HG03457 (cell line): ENCODE results near the gene MFF.

Source experiments
- ATAC-seq: cut with Tn5 transposase; IDR thresholded peaks from one replicate; pipeline ENCODE4 v1.9.1; 2021; ENCODE audit warnings: moderate number of reproducible peaks; ENCODE audit not compliant: unreplicated experiment

Gene MFF, protein sequence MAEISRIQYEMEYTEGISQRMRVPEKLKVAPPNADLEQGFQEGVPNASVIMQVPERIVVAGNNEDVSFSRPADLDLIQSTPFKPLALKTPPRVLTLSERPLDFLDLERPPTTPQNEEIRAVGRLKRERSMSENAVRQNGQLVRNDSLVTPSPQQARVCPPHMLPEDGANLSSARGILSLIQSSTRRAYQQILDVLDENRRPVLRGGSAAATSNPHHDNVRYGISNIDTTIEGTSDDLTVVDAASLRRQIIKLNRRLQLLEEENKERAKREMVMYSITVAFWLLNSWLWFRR

DNA sequence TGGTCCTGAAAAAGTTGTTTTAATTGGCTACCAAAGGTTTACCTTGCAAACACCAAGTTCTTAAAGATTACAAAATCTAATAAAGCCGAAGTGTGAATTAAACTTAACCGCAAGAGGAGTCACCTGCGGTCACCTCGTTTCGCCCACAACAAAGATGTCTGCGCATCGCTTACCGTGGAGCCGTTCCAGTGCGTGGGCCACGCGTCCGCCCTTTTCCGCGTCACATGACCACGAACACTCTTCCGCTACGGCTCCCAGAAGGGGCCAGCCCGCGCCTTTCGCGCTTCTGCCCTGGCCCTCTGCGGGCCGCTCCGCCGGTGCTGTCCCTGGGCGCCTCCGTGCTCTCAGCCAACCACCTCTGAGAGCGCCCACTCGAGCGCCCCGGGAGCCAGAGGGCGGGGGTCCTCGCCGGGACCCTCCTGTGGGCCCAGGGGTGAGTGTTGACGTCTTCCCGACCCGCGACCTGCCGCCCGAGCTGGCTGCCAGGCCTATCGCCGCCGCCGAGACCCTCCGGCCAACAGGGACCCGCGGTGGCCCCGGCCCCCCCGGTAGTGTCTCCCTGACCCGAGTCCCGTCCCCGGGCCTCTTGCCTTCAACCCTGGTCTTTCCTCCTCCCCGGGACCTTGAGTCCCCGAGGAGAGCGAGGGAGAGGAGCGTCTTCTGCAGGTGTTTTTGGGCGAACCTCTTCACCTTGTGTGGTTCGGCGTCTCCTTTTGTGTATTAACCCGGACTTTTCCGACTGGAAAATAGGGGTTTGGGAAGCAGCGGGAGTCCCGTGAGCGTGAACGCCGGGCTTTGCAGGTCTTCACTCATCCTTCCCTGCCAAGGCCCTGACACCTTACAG lies at the start of gene MFF:
MFF (plus strand) TSS at position 257 of the 844 bp plus-strand sequence. CDS start 5,415 bp downstream, outside the sequence.
- peak; percentile 98 for ATAC-seq

DNA sequence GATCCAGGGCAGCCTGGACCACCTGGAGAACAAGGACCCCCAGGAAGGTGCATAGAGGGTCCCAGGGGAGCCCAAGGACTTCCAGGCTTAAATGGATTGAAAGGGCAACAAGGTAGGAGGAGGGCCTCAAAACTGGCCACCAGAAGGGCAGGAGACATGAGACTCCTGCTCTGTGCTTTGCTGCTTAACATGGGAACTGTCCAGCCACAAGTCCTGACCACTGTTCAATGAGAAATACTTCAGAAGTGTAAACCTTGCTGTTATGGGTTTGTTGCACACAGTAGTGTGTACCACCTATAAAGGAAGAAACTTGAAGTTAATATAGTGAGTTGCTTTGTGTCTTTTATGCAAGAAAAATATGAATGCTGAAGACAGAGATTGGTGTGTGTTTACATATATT lies 44.2 kb upstream of the MFF start:
- no peak for ATAC-seq

DNA sequence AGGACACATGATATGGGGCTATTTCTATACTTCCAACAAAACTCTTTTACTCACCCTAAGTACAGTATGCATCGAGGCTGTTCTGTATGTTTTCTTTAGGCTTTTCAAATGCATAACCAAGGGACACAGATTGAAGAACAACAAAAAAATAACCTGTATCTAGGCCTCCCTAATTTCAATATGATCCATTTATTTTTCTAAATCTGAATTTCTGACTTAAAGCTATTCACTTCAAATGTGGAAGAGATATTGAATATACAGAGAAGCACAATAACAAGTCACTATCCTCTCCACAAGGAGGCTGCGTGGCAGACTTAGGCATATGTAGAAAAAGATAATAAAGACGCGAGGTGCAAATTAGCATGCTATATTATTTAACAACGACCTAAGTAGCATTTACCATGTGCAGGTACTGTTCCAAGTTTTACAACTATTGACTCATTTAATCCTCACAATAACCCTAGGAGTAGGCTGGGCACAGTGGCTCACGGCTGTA lies 39.3 kb upstream of the MFF start:
- ATAC-seq, result no peak

DNA sequence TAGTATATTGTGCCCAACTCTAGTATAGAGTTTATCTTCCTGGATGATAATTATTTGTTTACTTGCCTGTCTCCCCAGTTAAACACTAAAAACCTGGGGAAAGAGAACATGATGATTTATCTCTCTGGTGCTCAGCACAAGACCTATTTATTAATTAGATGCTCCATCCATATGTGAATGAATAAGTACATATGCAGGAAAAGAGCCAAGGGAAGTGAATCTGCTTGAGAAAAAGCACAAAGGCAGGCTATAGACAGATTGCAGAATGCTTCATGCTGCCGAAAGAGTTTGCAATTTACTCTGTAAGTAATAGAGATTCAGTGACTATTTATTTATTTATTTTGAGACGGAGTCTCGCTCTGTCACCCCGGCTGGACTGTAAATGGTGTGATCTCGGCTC lies 37.3 kb upstream of the MFF start:
- ATAC-seq, result no peak

DNA sequence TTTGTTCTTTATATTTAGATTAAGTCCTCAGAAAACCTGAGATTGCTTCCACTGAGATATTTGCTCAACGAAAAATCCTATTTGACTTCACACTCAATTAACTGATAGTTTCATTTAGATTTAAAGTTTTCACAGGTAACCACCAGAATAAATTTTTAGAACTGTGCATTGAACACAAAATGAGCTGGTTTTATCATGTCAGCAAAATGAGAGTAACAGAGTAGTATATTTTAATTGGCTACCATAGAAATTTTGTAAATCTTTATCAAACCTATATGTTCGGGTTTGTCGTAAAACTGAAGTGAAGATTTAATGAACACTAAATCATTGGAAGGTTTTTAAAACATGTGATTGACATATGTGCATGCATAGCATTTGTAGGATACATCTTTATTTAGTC lies 32.7 kb upstream of the MFF start:
- no peak for ATAC-seq

DNA sequence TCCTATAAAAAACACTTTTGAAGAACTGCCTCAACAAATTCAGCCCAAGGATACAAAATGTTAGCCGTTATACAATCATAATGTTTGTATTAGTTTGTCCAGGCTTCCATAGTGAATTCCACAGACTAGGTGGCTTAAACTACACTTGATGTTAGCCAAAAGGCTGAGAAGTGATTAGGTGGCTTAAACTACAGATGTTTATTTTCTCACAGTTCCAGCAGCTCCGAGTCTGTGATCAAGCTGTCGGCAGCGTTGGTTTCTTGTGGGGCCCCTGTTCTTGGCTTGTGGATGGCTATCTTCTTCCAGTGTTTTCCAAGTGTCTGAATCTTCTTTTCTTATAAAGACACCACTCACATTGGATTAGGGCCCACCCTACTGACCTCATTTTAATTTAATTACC lies 31.5 kb upstream of the MFF start:
- ATAC-seq, result no peak

DNA sequence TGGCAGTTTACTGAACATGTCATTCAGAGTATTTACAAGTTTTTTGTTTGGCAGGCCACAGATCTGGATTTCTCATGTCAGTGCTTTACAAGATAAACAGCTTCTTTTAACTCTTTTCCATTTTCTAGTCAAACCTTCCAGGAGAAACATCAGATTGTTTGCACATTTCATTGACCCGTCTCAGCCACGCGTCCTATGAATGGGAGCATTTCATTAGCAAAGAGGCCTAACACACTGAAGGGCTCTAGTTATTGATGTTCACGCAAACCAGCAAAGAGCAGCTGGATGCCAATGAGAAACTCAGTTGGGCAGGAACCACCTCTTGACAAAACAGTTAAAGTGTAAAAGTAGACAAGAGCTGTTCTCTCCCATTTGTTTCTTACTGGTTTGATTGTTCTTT lies 29.2 kb upstream of the MFF start:
- ATAC-seq, result no peak

DNA sequence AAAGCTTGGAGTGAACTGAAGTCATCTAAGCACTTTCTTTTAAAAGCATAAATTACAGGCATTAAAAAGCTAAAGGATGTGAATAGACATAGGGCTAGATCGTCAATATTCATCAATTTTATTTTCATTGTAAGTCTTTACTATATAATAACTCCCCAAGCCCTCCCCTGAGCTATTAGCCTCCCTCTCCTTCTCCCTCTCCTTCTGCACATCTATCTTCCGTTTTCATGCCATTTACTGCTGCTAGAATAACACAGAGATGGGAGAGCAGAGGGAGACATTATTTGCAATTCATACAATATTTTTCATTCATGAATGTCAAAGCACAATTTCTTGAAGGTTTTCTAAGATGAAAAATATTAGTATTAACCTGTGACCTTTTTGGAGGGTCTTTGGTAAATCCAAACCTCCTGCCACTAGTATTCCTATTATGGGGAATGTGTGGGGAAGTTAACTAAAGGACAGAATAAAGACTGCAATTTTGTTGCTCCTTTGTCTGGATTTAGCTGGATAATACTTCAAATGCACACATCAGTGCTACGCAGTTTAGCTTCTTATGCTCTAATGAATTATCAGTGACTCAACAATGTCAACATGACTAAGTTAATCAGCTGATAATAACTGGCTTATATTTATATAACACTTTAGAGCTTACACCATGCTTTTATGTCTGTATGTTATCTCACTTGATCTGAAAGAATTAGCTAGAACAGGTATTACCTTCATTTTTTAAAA lies 28.2 kb upstream of the MFF start:
- no peak for ATAC-seq

DNA sequence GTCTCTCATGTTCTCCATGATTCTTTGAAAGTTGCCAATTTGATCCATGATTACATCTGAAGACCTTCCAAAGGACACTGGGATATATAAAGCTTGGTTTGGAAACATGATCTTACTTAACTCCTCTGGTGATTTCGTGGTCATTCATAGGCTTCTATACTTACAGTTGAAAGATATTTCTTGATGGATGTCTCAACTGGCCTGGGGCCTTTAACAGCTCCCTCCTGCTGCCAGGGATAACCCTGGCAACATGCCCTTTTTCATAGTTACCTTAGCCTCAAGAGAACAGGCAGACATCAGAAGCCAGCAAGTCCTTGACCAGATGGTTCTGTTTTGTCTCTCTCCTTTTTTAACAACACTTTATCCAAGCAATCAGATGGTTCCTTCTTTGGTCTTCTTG lies 23.5 kb upstream of the MFF start:
- ATAC-seq, result no peak

DNA sequence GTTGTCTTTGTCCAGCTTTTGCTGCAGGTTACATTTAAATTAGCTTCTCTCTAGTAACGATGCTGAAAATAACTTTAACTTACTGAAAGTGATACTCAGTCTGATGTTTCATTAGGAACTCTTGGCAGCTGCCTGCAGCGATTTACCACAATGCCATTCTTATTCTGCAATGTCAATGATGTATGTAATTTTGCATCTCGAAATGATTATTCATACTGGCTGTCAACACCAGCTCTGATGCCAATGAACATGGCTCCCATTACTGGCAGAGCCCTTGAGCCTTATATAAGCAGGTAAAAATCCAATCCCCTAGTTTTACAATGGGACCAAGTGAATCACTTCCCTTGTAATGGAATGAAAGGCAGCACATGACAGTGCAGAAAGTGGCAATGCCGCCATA lies 16.3 kb upstream of the MFF start:
- ATAC-seq, result no peak

DNA sequence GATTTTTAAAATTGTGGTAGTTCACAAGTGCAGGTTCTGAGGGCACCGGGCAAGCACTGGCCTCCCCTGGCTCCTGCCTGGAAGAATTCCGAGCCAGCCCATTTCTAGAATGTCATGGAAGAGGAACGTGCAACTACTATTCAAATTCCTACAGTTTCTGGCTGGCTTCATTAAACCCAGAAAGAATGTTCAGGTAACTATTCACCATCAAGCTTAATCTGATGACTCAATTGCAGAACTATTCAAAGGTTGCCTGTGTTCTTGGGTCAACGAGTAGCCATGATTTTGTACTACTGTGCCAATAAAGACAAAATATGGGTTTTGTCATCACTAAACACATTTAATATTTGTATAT lies 14.3 kb upstream of the MFF start:
- ATAC-seq, result no peak

DNA sequence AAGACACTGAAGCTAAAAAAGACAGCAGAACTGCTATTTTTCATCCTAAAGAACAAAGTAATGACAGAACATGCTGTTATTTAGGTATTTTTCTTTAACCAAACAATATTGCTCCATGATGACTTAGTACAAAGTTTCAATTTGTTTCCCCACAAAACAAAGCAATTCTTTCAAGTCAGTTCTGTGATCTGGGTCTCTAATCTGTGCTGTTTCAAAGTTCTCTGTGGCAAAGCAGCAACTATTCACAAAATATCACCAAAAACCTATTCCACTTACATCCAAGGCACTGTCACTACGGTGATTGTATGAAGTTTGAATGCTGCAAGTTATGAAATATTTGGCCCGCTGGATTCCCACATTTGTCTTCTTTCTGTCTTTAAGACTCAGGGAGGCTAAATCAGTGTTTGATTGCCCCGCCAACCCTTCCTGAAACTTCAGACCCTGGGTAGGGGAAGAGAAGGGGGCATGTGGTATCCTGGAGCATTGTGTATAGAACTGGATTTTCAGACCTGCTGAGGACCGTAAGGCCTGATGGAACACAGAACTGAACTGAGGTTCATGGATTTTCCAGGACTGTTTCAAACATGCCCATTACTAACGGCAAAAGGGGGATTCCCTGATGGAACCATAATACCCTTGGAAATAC lies 13.1 kb upstream of the MFF start:
- no peak for ATAC-seq

DNA sequence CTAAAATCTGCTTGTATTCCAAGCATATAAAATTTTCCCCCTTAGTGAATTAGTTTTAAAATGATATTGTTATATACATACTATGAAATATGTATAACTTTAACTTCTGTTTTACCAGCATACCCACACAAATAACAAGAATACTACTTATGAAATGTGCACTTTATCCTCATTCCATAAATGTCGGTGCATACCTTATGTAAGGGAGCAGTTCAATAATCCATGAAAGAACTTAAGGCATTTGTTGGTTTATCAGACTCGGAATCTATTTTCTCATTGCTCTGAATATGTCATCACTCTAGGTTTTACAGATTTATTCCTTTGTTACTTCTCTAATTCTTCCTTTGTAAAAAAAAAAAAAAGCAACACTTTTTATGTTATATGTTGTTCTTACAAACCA lies 12.5 kb upstream of the MFF start:
- ATAC-seq, result no peak

DNA sequence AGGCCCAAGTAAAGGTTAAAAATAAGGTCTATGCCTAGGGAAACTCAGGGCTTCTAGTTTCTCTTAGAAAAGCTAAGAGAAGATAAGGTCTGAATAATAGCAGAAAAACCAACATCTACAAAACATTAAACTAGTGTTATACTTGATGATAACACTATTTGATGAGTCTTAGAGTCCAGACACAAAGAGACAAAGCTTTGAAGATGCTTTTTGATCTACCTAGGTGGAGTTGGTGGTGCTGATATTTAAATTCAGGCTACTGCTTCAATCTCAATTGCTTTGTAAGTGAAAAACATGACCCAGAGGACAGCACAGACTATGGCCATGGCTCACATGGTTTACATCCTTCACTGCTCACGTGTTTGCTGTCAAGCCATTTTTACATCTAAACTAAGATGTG lies 11.7 kb upstream of the MFF start:
- no peak for ATAC-seq

DNA sequence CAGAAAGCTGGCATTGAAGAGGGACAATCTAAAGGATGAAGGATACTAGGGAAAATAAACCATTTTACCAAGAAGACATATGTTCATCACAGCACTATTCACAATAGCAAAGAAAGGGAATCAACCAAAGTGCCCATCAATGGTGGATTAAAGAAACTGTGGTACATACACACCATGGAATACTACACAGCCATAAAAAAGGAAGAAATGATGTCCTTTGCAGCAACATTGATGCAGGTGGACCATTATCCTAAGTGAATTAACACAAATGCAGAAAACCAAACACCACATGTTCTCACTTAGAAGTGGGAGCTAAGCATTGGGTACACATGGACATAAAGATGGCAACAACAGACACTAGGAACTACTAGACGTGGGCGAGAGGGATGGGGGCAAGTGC lies 7.2 kb upstream of the MFF start:
- ATAC-seq, result no peak

DNA sequence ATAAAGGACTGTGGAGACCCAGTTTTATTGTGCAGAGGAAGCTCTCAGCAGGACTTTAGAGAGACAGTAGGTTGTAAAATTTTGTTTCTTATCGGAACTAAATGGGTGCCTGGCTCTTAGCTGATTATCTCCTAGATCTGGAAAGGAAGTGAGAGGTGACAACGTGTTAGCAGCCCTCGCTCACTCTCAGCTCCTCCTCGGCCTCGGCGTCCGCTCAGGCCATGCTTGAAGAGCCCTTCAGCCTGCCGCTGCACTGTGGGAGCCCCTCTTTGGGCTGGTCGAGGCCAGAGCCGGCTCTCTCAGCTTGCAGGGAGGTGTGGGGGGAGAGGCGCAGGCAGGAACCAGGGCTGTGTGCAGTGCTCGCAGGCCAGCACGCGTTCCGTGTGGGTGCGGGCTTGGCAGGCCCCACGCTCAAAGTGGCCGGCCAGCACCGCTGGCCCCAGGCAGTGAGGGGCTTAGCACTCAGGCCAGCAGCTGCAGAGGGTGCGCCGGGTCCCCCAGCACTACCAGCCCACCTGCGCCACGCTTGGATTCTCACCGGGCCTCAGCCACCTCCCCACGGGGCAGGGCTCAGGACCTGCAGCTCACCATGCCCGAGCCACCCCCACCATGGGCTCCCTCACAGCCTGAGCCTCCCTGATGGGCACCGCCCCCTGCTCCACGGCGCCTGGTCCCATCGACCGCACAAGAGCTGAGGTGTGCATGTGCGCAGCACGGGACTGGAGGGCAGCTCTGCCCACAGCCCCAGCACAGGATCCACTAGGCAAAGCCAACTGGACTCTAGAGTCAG lies 4.6 kb upstream of the MFF start:
- ATAC-seq, result no peak

DNA sequence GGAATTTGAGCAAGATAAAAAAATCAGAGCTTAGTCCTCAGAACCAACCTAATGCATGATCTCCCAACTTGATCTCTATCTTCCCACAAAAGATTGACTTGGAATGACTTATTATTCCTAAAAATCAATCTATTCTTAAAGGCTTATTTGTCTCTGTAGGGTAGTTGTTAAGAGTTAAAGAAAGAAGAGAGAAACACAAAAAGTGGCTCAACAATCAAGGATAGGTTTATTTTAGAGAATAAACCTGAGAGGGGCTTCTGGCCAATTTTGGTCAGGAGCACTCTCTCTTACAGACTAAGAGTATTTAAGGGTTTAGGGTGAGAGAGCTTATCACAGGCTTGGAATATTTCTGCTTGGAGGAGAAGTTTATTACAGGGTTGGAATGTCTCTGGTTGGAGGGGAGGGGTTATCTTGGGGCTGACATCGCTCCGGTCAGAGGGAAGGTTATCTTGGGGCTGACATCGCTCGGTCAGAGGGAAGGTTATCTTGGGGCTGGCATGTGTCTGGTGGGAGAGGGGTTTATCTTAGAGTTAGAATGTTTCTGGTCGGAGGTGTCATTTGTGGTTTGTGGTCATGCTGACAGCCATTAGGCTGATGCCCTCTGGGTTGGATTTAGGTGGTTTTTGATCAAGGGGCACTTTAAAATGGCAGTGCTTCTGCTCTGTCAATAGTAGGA lies 2.4 kb upstream of the MFF start:
- no peak for ATAC-seq

DNA sequence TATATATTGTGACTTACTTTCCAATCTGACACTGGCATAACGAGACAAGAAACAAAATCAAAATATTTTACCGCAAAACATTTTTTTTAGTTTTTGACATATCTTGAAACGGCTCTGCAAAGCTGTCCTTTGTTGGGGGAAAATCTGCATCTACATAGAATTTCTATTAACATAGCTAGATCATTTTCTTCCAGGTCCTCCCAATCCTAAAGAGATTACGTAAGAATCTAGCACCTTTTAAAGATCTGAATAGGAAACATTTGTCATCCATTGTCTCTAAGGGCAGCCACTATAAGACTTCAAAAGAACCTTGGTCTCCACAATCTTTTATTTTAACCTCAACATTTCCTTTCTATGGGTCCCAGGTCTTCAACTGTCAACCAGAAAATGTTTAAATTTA lies 1.2 kb upstream of the MFF start:
- no peak for ATAC-seq

DNA sequence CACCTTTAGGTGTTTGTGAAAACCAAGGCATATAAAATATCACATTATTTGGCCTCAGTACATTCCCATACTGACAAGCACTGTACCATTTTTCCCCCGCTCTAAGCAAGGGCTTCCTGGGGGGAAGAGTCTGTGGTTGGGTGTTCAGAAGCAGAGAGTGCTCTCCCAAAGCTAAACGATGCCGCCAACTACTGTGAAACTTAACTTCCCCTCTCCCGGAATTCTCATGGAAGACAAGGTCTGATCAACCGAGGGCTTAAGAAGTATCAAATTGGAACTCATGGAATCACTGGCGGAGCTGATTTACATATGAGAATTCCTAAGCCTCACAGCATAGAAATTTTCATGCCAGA lies 433 bp upstream of the MFF start:
- no peak for ATAC-seq

DNA sequence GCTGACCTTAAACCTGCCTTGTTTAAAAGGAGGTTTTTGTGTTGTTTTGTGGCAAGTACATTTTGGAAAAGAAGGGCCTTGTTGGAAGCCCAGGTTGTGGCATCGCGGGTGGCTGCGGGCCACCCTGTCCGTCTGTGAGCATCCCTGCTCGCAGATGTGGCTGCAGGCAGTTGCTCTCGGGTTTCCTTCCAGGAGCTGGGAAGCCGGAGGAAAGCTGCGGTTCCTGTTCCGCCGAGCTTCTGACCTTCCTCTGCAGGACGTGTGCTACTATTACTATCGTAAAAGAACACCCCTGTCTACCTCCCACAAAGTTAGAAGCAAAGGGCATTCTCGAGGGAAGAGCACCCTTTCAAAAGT lies 766 bp downstream of the MFF start:
- ATAC-seq, result peak; percentile 3
